Osteoblast (primary cell): ENCODE data around the gene ZDHHC14. TPM values are rescaled to one million over a fixed set of nuclear protein-coding genes. Genes with fewer than 3 reads are reported as not detected.

ENCODE experiments used
- DNase-seq: peaks from one replicate; pipeline ENCODE4 v3.0.0; 2011; ENCODE audit warnings: low spot score, mixed read lengths; ENCODE audit not compliant: insufficient read length; ENCODE audit errors: missing footprints
- H2AFZ ChIP-seq: 2 replicates; pipeline ENCODE4 v1.6.0; 2011; ENCODE audit warnings: mild to moderate bottlenecking, low read length
- H3K27ac ChIP-seq: 2 replicates; pipeline ENCODE4 v1.5.1; 2011; ENCODE audit warnings: mild to moderate bottlenecking, low read depth, low read length, moderate library complexity
- H3K27me3 ChIP-seq: 2 replicates; pipeline ENCODE4 v1.6.0; 2012; ENCODE audit warnings: mild to moderate bottlenecking, control low read depth, inconsistent platforms, low read length, moderate library complexity; ENCODE audit not compliant: insufficient read depth
- H3K36me3 ChIP-seq: 2 replicates; pipeline ENCODE4 v1.5.1; 2011; ENCODE audit warnings: mild to moderate bottlenecking, low read length, control low read depth, moderate library complexity; ENCODE audit not compliant: insufficient read depth
- H3K4me1 ChIP-seq: 2 replicates; pipeline ENCODE4 v1.5.1; 2011; ENCODE audit warnings: mild to moderate bottlenecking, low read length, control low read depth, moderate library complexity; ENCODE audit not compliant: insufficient read depth
- H3K4me2 ChIP-seq: 2 replicates; pipeline ENCODE4 v1.6.0; 2011; ENCODE audit warnings: mild to moderate bottlenecking, low read length; ENCODE audit not compliant: insufficient read depth
- H3K4me3 ChIP-seq: fragments of 200-600 bp; sonication (generic); 3 replicates; pipeline ENCODE4 v1.5.1; 2012; ENCODE audit warnings: mild to moderate bottlenecking, low read length, inconsistent platforms; ENCODE audit not compliant: insufficient read depth
- H3K79me2 ChIP-seq: 2 replicates; pipeline ENCODE4 v1.6.0; 2012; ENCODE audit warnings: mild to moderate bottlenecking, low read length, control low read depth, inconsistent platforms; ENCODE audit not compliant: insufficient read depth
- H3K9me3 ChIP-seq: 2 replicates; pipeline ENCODE4 v1.5.1; 2011; ENCODE audit warnings: low read depth, low read length, control low read depth
- H4K20me1 ChIP-seq: 2 replicates; pipeline ENCODE4 v1.6.0; 2012; ENCODE audit warnings: mild to moderate bottlenecking, low read length, control low read depth; ENCODE audit not compliant: insufficient read depth
- total RNA-seq: library from RNA; depleted of rRNA; stranded (reverse); fragments of >200 nt; gene quantifications from 2 replicates; pipeline ENCODE4 v1.2.3, GENCODE V29; 2012
- TF ChIP-seq, protein P1 (sequence below): IDR thresholded peaks from 2 replicates; pipeline ENCODE4 v1.5.1; 2011; ENCODE audit warnings: mild to moderate bottlenecking, low read depth, low read length, moderate library complexity; ENCODE audit errors: extremely low read depth

Gene ZDHHC14
- total RNA-seq, 1 donor: 1.4 TPM

DNA sequence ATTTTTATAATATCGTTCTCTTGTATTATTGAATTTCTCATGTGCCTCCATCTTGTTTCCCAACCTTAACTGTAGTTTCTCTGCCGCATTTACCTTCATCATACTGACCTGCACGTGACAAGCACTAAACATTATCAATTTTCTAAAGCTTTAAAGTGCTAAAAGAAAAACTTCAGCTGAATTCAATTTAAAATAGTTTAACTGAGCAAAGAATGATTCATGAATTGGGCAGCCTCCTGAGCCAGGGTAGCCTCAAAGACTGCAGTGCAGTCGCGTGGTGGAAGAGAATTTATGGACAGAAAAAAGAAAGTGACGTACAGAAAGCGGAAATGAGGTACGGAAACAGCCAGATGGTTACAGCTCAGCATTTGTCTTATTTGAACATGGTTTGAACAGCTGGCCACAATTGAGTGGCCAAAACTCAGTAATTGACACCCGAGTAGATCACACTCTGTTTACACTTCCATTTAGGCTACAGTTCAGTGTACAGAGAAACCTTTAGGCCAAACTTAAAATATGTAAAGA lies 4.2 kb upstream of the ZDHHC14 start:
- DNase-seq: no peak
- H3K4me1 ChIP-seq: peaks cover 5% of the 10 kb centered on the region
- H3K36me3 ChIP-seq: no peaks in the 10 kb centered on the region
- H4K20me1 ChIP-seq: no peaks in the 10 kb centered on the region
- H3K79me2 ChIP-seq: peaks cover 2% of the 10 kb centered on the region
- no peak overlapping the region for H2AFZ ChIP-seq
- H3K27me3 ChIP-seq: no peaks in the 10 kb centered on the region
- H3K4me3 ChIP-seq: no peak overlapping the region
- H3K27ac ChIP-seq: no peak overlapping the region
- TF ChIP-seq, protein P1, sequence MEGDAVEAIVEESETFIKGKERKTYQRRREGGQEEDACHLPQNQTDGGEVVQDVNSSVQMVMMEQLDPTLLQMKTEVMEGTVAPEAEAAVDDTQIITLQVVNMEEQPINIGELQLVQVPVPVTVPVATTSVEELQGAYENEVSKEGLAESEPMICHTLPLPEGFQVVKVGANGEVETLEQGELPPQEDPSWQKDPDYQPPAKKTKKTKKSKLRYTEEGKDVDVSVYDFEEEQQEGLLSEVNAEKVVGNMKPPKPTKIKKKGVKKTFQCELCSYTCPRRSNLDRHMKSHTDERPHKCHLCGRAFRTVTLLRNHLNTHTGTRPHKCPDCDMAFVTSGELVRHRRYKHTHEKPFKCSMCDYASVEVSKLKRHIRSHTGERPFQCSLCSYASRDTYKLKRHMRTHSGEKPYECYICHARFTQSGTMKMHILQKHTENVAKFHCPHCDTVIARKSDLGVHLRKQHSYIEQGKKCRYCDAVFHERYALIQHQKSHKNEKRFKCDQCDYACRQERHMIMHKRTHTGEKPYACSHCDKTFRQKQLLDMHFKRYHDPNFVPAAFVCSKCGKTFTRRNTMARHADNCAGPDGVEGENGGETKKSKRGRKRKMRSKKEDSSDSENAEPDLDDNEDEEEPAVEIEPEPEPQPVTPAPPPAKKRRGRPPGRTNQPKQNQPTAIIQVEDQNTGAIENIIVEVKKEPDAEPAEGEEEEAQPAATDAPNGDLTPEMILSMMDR: no peak
- no peak overlapping the region for H3K4me2 ChIP-seq
- no peaks in the 10 kb centered on the region for H3K9me3 ChIP-seq

DNA sequence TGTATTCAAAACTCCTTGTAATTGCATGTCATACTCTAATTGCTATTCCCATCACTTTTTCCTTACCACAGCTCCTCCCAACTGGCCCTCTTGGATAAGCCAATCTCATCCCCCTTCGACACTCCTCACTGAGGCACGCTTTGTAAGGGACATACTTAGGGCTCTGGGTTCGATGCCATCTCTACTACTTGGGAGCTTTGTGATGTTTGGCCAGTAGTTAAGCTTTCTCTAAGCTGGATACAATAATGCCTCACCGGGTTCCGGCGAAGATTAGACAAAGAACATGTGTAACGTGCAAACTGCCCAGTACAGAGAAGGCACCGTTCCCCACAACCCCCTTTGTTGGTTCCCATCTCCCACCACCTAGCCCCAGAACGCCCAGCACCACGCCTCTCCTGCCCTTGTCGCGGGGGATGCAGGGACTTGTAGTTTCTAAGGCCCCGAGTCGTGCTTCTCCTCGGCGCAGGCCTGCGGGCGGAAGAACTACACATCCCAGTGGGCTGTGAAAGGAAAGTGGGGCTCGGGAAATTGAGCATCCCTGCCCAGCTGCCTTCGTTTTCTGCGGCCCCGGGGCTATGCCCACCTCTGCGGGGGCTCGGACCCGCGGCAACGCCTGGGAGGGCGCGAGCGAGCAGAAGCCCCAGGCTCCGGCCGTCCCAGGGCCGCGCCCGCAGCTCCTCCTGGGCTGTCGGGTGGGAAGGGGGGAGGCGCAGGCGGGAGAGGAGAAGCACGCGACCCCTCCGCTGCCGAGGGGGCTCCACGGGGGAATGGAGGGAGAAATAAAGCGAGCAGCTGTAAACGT lies 1.1 kb upstream of the ZDHHC14 start:
- TF ChIP-seq, protein P1: no peak
- Histone ChIP-seq H3K27ac (peak overlapping the region; percentile 39), H3K4me3 (peak overlapping the region; percentile 90), H3K79me2 (peaks cover 2% of the 10 kb centered on the region), H3K36me3 (no peaks in the 10 kb centered on the region), H3K4me1 (peaks cover 14% of the 10 kb centered on the region), H3K27me3 (peaks cover 7% of the 10 kb centered on the region), H3K9me3 (no peaks in the 10 kb centered on the region), H3K4me2 (peak overlapping the region; percentile 98), H4K20me1 (no peaks in the 10 kb centered on the region), H2AFZ (peak overlapping the region; percentile 93)
- DNase-seq: peak; percentile 95

- Histone ChIP-seq H3K79me2 (peaks cover 2% of the 10 kb centered on the region), H3K36me3 (no peaks in the 10 kb centered on the region), H2AFZ (peak overlapping the region; percentile 93), H3K27ac (peak overlapping the region; percentile 39), H3K27me3 (peaks cover 7% of the 10 kb centered on the region), H3K4me1 (peaks cover 14% of the 10 kb centered on the region), H3K4me2 (peak overlapping the region; percentile 98), H4K20me1 (no peaks in the 10 kb centered on the region), H3K4me3 (peak overlapping the region; percentile 90), H3K9me3 (no peaks in the 10 kb centered on the region)
- TF ChIP-seq, protein P1: no peak
- no peak for DNase-seq
These were observed 572 bp upstream of the ZDHHC14 start for GRCh38 chr6:157380458-157380778.
